Keratinocyte (primary cell): Measurements from ENCODE around the gene OR6F1. TPM values are rescaled to one million over a fixed set of nuclear protein-coding genes. Genes with fewer than 3 reads are reported as not detected.

Source experiments
- DNase-seq: peaks from one replicate; pipeline ENCODE4 v3.0.0-alpha.2; 2011; ENCODE audit warnings: low read depth, missing footprints, low spot score
- FAIRE-seq: peaks from 2 replicates; lab custom pipeline; 2011; peaks lifted over from hg19 to GRCh38; lab: Jason Lieb, UNC
- H2AFZ ChIP-seq: 2 replicates; pipeline ENCODE4 v1.6.0; 2012; ENCODE audit warnings: low read length, control low read depth, inconsistent platforms; ENCODE audit not compliant: control insufficient read depth
- H3K27ac ChIP-seq: 2 replicates; pipeline ENCODE4 v1.5.1; 2011; ENCODE audit warnings: low read length; ENCODE audit not compliant: control insufficient read depth, insufficient read depth
- H3K27me3 ChIP-seq: 3 replicates; pipeline ENCODE4 v1.6.0; 2011; ENCODE audit warnings: low read length; ENCODE audit not compliant: control insufficient read depth, insufficient read depth; ENCODE audit errors: extremely low read depth
- H3K36me3 ChIP-seq, 2 experiments: 2 replicates in 1 of 2; 3 replicates in 1 of 2; pipeline ENCODE4 v1.5.1; 2011; ENCODE audit warnings: low read length in 2 of 2, mild to moderate bottlenecking in 1 of 2; ENCODE audit not compliant: control insufficient read depth in 2 of 2, insufficient read depth in 2 of 2; ENCODE audit errors: extremely low read depth in 1 of 2
- H3K4me1 ChIP-seq: 3 replicates; pipeline ENCODE4 v1.5.1; 2011; ENCODE audit warnings: low read length; ENCODE audit not compliant: control insufficient read depth, insufficient read depth; ENCODE audit errors: extremely low read depth
- H3K4me2 ChIP-seq: 3 replicates; pipeline ENCODE4 v1.6.0; 2011; ENCODE audit warnings: low read depth, low read length; ENCODE audit not compliant: control insufficient read depth, insufficient read depth; ENCODE audit errors: extremely low read depth
- H3K4me3 ChIP-seq, 3 experiments: fragments of 200-600 bp in 1 of 3; sonication (generic) in 1 of 3; 2 replicates in 2 of 3; 3 replicates in 1 of 3; pipeline ENCODE4 v1.5.1; 2011 to 2016; ENCODE audit warnings: low read length in 3 of 3, mild to moderate bottlenecking in 3 of 3, control low read depth in 2 of 3, inconsistent platforms in 1 of 3, low read depth in 1 of 3, mixed read lengths in 1 of 3, mixed run types in 1 of 3, moderate library complexity in 1 of 3; ENCODE audit not compliant: control insufficient read depth in 2 of 3, insufficient read depth in 2 of 3; ENCODE audit errors: extremely low read depth in 1 of 3
- H3K79me2 ChIP-seq: 2 replicates; pipeline ENCODE4 v1.6.0; 2012; ENCODE audit warnings: low read length; ENCODE audit not compliant: control insufficient read depth, insufficient read depth
- H3K9ac ChIP-seq: 3 replicates; pipeline ENCODE4 v1.6.0; 2011; ENCODE audit warnings: low read length; ENCODE audit not compliant: control insufficient read depth, insufficient read depth; ENCODE audit errors: extremely low read depth
- H3K9me1 ChIP-seq: 3 replicates; pipeline ENCODE4 v1.6.0; 2011; ENCODE audit warnings: low read length; ENCODE audit not compliant: control insufficient read depth, insufficient read depth; ENCODE audit errors: extremely low read depth
- H3K9me3 ChIP-seq: 2 replicates; pipeline ENCODE4 v1.5.1; 2012; ENCODE audit warnings: low read depth, low read length; ENCODE audit not compliant: control insufficient read depth
- H4K20me1 ChIP-seq: 3 replicates; pipeline ENCODE4 v1.6.0; 2011; ENCODE audit warnings: low read length; ENCODE audit not compliant: control insufficient read depth, insufficient read depth; ENCODE audit errors: extremely low read depth
- EZH2 ChIP-seq: IDR thresholded peaks from one replicate; pipeline ENCODE4 v1.6.1; 2012; ENCODE audit warnings: inconsistent platforms, mild to moderate bottlenecking, low read length, moderate library complexity
- dilution Hi-C: fragments of 300-500 bp; cut with MboI; formaldehyde crosslinking; loops from one replicate; pipeline ENCODE4 v1.7.0; 2020; ENCODE audit warnings: low sequenced_read_pairs; ENCODE audit not compliant: extremely low pct_ligation_motif_present
- polyA plus RNA-seq, 5 experiments: library from polyadenylated mRNA; depleted of rRNA in 3 of 5; stranded (reverse) in 3 of 5; stranded (forward) in 1 of 5; unstranded in 1 of 5; fragments of >200 nt; gene quantifications; 1 replicate in 1 of 5; 2 replicates in 3 of 5; 3 replicates in 1 of 5; pipeline versions ENCODE4 v1.2.1 to v1.2.3, GENCODE V29; 2011 to 2012; ENCODE audit warnings: missing spikeins in 2 of 5, low read depth in 1 of 5, low replicate concordance in 1 of 5
- TF ChIP-seq, protein P1 (sequence below), 3 experiments: IDR thresholded peaks in 1 of 3; conservative IDR thresholded peaks in 1 of 3; optimal IDR thresholded peaks in 1 of 3; 2 replicates in 2 of 3; 3 replicates in 1 of 3; pipeline versions ENCODE3 to v1.5.1; 2011; ENCODE audit warnings: low read length in 3 of 3, mild to moderate bottlenecking in 3 of 3, moderate library complexity in 2 of 3, control low read depth in 1 of 3, inconsistent platforms in 1 of 3; ENCODE audit not compliant: insufficient read depth in 2 of 3; ENCODE audit errors: extremely low read depth in 1 of 3

OR6F1 gene
- polyA plus RNA-seq, 1 donor (not counting 4 experiments of a cell fraction or from before 2014, with no cell fraction given) = not detected

- Histone ChIP-seq H3K27ac (no peak overlapping the region), H3K9ac (no peak overlapping the region), H3K27me3 (no peaks in the 10 kb centered on the region), H3K9me1 (no peaks in the 10 kb centered on the region), H3K79me2 (no peaks in the 10 kb centered on the region), H3K4me1 (no peaks in the 10 kb centered on the region), H2AFZ (no peak overlapping the region), H3K36me3 (no peaks in the 10 kb centered on the region), H3K4me2 (no peak overlapping the region), H3K9me3 (no peaks in the 10 kb centered on the region), H3K4me3 (no peak overlapping the region), H4K20me1 (no peaks in the 10 kb centered on the region)
- FAIRE-seq (no peak), DNase-seq (no peak)
- TF ChIP-seq, protein P1, sequence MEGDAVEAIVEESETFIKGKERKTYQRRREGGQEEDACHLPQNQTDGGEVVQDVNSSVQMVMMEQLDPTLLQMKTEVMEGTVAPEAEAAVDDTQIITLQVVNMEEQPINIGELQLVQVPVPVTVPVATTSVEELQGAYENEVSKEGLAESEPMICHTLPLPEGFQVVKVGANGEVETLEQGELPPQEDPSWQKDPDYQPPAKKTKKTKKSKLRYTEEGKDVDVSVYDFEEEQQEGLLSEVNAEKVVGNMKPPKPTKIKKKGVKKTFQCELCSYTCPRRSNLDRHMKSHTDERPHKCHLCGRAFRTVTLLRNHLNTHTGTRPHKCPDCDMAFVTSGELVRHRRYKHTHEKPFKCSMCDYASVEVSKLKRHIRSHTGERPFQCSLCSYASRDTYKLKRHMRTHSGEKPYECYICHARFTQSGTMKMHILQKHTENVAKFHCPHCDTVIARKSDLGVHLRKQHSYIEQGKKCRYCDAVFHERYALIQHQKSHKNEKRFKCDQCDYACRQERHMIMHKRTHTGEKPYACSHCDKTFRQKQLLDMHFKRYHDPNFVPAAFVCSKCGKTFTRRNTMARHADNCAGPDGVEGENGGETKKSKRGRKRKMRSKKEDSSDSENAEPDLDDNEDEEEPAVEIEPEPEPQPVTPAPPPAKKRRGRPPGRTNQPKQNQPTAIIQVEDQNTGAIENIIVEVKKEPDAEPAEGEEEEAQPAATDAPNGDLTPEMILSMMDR (optimal IDR thresholded peaks at IDR 0.05 in 1 of 3, IDR thresholded peaks at IDR 0.05 in 1 of 3, conservative IDR thresholded peaks at IDR 0.05 in 1 of 3; ENCODE audit: extremely low read depth in 1 of 3, insufficient read depth in 2 of 3, low read length in 3 of 3) = peak; percentile 54 to 63 (median 62)
- no peak for TF ChIP-seq EZH2
- dilution Hi-C loops = no loop called here
These were observed 35.1 kb downstream of the OR6F1 start for GRCh38 chr1:247681288-247681897.

- dilution Hi-C loops = no loop called here
These were observed 36.3 kb downstream of the OR6F1 start for GRCh38 chr1:247680171-247680570.

More at GRCh38 chr1:247680171-247680570, 36.3 kb downstream of the OR6F1 start:
- no peak for FAIRE-seq
- Histone ChIP-seq H3K9me3 (no peaks in the 10 kb centered on the region), H3K4me3 (no peak overlapping the region), H3K9ac (no peak overlapping the region), H3K9me1 (no peaks in the 10 kb centered on the region), H3K27ac (no peak overlapping the region), H2AFZ (no peak overlapping the region), H3K36me3 (no peaks in the 10 kb centered on the region), H4K20me1 (no peaks in the 10 kb centered on the region), H3K79me2 (no peaks in the 10 kb centered on the region), H3K4me1 (no peaks in the 10 kb centered on the region), H3K4me2 (no peak overlapping the region), H3K27me3 (no peaks in the 10 kb centered on the region)
- no peak for DNase-seq
- no peak for TF ChIP-seq EZH2
- TF ChIP-seq, protein P1 (optimal IDR thresholded peaks at IDR 0.05 in 1 of 3, IDR thresholded peaks at IDR 0.05 in 1 of 3, conservative IDR thresholded peaks at IDR 0.05 in 1 of 3; ENCODE audit: extremely low read depth in 1 of 3, insufficient read depth in 2 of 3, low read length in 3 of 3) = no peak
